ENCODE measurements around the gene AKIRIN1.
"Not testable (repeated sequence)": the region's sequence is repeated elsewhere in the genome, so short reads cannot be mapped to it uniquely, and the experiment has no call there.

AKIRIN1 gene, protein sequence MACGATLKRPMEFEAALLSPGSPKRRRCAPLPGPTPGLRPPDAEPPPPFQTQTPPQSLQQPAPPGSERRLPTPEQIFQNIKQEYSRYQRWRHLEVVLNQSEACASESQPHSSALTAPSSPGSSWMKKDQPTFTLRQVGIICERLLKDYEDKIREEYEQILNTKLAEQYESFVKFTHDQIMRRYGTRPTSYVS

DNA sequence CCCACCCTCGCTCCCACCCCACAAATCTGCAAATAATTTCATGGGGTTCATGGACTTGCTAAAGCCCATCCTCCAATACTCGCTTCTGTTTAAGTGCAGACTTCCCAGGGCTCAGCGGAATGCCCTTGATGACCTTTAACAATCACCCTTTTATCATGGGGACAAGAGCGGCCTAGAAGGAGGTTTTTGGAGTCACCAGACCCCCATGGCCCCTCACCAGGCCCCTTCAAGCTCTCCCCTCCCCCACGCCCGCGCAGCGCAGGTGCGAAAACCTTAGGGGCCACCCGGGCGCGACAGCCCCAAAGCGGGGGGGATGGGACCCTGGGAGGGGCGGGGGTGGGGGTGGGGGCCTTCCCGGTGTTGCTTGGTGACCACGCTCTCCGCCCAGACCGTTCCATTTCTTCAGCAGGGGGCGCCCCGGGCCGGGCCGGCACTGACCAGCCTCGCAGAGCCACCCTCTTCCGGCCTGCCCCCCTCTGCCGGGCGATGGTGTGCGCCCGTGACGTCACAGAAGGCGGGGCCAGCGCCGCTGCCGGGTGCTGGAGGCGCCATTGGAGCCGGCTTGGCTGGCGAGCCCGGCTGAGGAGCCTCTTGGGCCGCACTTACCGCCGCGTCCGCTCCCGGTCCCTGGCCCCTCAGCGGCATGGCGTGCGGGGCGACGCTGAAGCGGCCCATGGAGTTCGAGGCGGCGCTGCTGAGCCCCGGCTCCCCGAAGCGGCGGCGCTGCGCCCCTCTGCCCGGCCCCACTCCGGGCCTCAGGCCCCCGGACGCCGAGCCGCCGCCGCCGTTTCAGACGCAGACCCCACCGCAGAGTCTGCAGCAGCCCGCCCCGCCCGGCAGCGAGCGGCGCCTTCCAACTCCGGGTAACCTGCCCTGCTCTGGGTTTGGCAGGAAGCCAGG lies at the start of gene AKIRIN1:
Gene AKIRIN1 (plus strand): TSS at position 539 of the 900 bp plus-strand sequence. CDS start 105 bp downstream, at position 644.
- DNase-seq, result peak; percentile 100

DNA sequence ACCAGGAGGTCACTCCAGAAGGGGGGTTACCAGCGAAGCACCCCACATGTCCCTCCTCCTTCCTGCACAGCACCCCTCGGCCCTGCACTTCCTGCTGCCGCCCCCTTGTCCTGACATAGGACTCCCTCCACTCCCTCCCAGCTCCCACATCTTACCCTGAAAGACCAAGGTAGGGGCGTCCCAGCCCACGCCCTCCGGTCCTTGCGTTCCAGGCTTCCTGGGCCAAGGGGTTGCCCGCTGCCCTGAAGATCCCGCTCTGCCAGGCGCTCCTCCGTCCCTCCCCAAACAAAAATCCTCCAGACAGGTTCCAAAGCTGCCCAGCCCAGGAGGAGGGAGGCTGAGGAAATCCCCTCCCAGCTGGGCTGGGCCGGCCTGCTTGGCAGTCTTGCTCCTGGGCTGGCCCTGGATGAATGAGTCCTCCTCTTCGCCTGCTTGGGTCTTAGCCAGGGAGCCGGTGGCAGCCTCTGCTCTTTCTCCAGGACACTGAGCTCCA lies 49.5 kb upstream of the AKIRIN1 start, which contains the start of gene RHBDL2:
Gene RHBDL2 (minus strand): TSS at position 304 of the 493 bp plus-strand sequence. CDS start 22,618 bp downstream, outside the sequence.
- DNase-seq, result no peak

DNA sequence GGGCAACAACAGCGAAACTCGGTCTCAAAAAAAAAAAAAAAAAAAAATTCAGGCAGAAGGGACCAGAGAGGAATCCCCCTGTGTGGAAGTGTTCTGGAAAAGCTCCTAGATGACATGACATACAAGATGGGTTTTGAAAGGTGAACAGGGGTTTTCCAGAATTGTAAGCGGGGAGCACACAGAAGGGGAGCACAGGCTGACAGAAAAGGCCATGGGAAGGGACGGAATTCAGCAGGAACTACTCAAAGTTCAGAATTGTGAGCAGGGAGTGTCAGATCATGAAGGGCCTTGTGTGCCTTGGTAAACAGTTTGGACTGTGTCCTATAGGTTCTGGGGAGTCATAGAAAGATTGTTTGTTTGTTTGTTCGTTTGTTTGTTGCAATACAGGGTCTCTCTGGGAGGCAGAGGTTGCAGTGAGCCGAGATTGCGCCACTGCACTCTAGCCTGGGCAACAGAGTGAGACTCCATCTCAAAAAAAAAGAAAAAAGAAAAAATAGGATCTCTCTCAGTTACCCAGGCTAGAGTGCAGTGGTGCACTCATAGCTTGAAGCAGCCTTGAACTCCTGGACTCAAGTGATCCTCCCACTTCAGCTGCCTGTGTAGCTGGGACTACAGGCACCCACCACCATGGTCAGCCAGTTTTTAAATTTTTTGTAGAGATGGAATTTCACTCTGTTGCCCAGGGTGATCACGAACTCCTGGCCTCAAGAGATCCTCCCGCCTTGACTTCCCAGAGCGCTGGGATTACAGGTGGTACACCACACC lies 48.2 kb upstream of the AKIRIN1 start:
- DNase-seq, result no peak

DNA sequence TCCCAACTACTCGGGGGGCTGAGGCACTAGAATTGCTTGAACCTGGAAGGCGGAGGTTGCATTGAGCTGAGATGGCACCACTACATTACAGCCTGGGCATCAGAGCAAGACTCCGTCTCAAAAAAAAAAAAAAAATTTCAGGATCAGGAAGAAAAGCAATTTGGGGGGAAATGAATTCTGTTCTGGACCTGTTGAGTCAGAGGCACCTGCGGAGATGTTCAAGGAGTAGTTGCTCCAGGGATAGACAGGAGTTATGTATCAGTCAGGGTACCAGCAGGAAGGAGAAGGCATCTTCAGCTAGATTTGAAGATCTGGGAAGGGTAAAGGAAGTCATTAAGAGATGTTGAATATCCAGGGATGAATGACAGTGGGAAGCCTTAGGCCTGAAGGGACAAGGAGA lies 46.5 kb upstream of the AKIRIN1 start:
- DNase-seq, result no peak

DNA sequence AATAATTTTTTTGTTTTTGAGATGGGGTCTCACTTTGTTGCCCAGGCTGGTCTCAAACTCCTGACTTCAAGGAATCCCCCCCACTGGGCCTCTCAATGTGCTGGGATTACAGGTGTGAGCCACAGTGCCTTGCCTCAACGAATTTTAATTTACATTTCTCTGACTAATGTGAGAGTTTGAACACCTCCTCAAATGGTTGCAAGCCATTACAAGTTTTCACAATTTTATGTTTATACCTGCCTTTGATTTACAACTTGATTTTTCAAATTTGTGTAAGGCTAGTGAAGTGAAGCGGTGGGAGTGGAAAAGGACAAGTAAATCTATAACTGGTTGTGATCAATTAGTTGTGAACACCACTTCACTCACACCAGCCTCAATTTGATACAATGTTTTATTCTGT lies 40.5 kb upstream of the AKIRIN1 start:
- no peak for DNase-seq

DNA sequence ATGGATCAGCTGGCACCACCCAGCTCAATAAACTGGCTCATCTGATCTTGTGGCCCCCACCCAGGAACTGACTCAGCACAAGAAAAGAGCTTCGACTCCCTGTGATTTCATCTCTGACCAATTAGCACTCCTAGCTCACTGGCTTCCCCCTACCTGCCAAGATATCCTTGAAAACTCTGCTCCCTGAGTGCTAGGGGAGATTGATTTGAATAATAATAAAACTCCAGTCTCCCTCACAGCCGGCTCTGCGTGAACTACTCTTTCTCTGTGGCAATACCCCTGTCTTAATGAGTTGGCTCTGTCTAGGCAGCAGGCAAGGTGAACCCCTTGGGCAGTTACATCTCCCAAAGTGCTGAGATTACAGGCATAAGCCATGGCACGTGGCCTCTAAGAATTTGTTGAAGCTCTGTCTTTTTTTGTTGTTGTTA lies 37.6 kb upstream of the AKIRIN1 start:
- DNase-seq, result no peak

DNA sequence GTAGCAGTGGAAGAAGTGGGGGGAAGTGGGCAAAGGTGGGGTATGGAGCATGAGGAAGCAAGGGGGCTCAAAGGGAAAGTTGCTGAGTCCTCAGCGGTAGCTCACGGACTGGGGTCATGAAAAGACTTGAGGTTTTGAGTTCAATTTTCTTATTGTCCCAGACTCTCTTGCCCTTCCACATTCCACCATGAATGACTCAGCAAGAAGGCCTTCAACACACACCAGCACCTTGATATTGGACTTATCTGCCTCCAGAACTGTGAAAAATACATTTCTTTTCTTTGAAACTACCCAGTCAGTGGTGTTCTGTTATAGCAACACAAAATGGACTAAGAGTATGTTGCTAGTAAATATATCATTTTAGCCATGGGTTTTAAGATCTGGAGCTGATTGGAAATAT lies 32.1 kb upstream of the AKIRIN1 start:
- DNase-seq, result no peak

DNA sequence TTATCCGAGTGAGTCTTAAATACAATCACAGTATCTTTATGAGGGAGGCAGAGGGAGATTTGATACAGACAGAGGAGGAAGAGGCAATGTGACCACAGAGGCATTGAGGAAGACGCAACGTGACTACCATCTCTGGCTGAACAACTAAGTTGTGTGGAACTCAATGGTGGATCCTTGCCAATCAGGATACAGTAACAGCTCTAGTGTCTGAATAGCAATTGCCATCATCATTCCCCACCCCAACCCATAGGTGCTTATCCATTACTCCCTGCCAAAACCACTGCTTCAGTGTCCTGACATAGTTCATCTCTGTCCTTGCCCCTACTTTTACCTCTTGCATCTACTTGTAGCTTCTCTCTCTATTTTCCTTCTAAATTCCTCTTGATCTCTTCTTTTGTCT lies 29.0 kb upstream of the AKIRIN1 start:
- DNase-seq, result no peak

DNA sequence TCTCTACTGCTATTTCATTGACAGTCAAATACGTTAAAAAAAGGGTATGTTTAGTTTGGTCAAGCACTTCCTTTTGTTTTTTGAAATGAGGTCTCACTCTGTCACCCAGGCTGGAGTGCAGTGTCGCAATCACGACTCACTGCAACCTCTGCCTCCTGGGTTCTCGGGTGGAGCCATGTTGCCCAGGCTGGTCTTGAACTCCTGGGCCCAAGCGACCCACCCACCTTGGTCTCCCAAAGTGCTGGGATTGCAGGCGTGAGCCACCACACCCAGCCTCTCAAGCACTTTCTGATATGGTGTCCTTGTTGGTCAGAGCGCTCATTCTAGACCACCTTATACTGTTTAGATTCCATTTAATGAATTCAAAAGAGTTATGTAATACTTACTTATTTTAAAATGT lies 28.5 kb upstream of the AKIRIN1 start:
- no peak for DNase-seq

DNA sequence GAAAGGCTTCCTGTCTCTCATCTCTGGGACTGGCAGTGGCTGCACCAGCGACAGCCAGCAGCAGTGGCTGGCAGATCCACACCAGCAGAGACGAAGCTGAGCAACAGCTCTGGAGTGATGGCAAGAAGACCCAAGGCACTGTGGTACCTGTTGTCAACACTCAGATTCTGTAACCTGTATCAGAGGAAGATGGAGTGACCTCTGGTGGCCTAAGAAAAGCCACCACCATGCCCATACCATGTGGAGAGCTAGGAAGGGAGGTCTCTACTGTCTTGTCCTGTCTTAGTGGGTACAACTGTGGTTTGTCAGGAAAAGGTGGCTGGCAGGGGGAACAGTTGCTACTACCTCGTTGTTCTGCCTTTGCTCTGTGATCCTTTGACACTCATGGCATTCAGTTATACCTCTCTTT lies 26.9 kb upstream of the AKIRIN1 start:
- no peak for DNase-seq

DNA sequence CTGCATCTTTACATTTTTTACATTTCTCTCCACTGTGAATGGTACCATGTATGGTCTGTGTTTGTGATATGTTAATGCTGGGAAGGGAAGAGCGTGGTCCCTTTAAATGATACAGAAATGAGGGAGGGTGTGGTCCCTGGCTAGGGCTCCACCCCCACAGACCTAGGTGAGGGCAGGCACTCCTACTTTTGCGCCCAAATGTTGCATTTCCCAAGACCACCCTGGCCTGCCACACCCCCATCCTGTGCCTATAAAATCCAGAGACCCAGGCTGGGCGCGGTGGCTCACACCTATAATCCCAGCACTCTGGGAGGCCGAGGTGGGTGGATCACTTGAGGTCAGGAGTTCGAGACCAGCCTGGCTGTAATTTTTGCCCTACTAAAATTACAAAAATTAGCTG lies 17.9 kb upstream of the AKIRIN1 start:
- DNase-seq, result not testable (repeated sequence)

DNA sequence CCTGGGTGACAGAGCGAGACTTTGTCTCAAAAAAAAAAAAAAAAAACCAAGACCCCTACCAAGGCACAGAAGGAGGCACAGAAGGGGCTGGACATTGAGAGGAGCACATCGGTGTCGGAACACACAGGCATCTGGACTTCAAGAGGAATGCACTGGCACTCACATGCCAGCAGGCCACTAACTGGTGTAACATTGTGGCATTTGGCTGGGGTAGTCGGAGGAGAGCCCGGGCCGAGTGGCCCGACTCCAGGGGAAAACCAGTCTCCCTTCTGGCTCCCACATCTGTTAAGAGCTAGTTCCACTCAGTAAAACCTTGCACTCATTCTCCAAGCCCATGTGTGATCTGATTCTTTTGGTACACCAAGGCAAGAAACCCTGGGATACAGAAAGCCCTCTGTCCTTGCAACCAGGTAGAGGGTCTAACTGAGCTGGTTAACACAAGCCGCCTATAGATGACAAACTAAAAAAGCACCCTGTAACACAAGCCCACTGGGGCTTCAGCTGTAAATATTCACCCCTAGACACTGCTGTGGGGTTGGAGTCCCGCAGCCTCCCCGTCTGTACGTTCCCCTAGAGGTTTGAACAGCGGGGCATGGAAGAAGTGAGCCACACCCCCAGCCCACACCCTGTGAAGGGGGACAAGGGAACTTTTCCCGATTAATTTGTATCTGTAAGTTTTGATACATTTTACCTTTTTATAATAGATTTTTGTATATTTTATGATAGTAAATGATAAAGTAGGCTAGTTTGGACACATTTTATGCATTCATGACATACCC lies 17.2 kb upstream of the AKIRIN1 start:
- no peak for DNase-seq

DNA sequence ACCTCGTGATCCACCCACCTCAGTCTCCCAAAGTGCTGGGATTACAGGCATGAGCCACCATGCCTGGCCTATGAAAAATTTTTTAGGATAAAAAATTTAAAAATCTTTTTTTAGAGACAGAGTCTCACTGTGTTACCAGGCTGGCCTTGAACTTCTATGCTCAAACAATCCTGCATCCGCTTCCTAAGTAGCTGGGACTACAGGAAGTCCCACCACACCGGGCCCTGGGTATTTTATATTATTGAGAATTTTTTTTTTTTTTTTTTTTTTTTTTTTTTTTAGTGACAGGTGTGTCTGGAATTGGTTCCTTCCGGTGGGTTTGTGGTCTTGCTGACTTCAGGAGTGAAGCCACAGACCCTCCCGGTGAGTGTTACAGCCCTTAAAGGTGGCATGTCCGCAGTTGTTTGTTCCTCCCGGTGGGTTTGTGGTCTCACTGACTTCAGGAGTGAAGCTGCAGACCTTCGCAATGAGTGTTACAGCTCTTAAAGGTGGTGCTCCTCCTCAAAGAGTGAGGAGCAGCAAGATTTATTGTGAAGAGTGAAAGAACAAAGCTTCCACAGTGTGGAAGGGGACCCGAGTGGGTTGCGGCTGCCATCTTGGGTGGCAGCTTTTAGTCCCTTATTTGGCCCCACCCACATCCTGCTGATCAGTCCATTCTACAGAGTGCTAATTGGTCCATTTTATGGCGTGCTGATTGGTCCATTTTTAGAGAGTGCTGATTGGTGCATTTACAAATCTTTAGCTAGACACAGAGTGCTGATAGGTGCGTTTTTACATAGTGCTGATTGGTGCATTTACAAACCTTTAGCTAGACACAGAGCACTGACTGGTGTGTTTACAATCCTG lies 13.5 kb upstream of the AKIRIN1 start:
- not testable (repeated sequence) for DNase-seq

DNA sequence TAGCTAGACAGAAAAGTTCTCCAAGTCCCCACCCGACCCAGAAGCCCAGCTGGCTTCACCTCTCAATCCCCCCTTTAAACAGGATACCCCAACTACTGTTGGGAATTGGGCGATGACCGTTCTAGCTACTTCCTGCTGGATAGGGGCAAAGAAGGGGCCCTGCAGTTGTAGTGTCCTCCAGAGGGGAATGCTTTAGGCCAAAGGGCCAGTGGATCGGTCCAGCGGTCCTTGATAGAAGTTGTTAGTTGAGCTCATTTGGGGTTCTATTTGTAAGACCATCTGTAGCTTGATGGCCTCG lies 12.9 kb upstream of the AKIRIN1 start:
- not testable (repeated sequence) for DNase-seq

DNA sequence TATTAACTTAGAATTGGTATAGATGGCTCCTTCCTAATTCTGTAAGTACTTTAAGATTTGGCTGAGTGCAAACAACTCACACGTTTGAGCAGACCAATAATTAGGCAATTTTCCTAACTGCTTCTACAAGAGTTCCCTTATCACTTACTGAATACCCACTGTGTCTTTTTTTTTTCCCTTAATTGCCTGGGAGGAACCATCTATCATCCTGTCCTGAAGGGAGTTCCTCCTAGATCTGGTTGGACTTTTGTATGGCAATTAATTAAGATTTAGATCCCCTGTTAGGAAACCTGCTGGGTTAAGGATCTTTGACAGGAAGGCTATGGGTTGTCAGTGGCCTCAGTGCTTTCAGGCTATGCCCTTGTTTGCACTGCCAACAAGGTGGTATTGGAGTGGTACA lies 11.7 kb upstream of the AKIRIN1 start:
- DNase-seq, result not testable (repeated sequence)

DNA sequence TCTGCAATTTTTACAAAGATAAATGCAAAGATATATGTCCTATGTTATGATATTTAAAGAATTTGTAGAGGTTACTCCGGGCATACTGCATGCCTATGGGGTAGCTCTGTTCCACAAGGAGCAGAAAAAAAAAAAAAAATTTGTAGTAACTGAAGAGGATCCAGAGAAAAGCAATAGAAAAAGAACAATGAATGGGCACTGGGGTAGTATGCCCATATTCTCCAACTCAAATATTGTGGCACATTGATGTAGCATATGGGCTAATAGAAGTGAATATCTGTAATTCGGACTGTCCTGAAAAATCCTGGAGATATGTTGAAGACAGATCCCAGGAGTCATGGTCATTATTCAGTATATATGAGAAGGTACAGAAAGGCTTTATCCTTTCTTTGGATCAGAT lies 1.1 kb upstream of the AKIRIN1 start:
- DNase-seq, result no peak

DNA sequence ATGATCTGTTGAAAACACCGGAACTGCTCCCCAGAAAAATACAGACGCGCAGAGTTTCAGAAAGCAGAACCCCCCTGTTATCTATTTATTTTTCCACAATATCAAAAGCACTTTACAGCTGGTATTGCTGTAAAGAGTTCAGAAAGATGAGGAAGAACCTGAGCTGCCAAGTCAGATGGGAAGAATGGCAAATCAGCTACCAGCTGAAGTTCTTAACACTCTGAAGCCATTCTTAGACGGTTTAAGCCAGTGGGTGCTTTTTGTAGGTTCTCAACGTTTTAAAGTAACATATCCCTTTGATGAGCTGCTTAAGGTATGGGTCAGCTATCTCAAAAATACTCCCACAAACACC lies 714 bp upstream of the AKIRIN1 start:
- peak; percentile 97 for DNase-seq

DNA sequence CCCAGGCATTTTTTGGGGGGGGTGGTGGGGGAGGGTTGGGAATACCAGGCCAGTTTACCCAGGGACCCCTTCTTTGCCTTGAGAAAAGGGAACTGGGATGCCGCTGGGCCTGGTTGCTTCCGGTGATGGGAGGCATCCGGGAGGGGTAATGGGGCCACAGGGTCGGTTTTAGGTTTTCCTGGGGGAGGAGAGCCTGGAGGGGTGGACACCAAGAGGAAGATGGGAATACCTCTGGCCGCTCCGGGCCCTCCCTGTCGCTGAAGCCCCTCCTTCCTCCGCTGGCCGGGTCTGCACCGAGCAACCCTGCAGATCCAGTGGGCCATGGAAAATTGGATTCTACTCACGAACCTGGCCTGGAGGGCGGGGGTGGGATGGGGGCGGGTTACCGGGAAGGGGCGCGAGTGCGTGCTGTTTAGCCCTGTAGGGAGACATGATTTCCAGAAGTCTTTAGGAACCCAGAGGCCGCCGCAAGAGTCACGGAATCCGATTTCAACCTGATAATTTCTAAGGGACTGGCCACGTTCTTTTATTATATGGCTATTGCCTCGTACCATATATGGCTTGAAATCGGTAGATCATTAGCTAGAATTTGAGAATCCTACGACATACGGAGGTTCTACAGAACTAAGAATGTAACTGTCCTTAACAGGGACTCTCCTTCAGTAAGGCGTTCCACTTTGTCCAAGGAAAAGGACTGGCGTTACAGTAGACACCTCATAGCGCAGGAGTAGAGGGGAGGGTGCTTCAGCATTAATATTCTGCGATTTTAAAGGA lies 749 bp downstream of the AKIRIN1 start:
- peak; percentile 100 for DNase-seq

DNA sequence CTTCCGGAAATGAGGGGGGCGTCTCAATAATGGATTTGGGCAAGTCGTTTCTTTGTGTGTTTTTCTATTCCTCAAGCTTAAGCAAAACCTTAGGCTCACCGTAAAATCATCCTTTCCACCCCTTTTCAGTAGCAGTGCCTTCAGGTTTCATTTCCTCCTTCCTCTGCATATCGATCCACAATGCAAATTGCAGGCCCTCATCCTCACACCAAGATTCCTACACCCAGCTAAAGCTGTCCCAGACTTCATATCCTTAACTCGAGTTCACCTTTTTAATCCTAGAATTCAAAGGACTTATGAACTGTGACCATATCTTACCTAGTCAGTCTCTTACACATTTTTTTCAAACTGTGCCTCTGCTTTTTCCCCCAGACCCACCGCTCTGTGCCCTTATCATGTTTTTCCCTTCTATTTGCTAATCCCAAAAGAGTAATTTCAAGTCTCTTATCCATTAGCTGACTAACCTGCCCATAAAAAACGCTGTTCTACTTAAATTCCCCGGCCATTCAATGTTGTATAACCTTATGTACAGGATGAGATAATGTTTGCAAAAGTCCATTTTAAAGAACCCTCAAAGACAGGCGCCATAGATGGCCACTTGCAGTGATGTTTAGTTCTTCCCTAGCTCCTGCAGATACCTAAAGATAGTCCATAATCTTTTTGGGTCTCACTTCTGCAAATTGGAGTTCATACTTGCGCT lies 1.5 kb downstream of the AKIRIN1 start:
- no peak for DNase-seq

DNA sequence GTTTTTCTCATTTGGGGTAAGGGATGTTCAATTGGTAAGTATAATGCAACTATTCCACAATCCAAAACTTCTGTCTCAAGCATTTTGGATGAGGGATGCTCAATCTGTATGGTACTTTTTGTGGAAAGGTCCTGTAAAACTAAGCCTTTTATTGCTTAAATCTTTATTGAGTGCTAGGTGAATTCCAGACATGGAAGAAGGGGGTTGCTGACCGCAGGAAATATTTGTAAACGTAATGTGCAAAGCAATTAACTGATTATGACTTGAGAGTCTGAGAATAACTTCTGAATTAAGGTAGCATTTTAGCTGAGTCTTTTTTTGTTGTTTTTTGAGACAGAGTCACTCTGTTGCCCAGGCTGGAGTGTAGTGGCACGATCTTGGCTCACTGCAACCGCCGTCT lies 3.1 kb downstream of the AKIRIN1 start:
- no peak for DNase-seq

Measured in NCI-H2107 (cell line).